ENCODE measurements around the gene KLHDC4.
A peak's percentile ranks its signal among the peaks of the same experiment; 100 is the strongest.
"Not testable (repeated sequence)": the region's sequence is repeated elsewhere in the genome, so short reads cannot be mapped to it uniquely, and the experiment has no call there.

KLHDC4 gene

GRCh38 chr16:87681051-87681602, 84.7 kb downstream of the KLHDC4 start:
- Mint-ChIP-seq H3K4me1 (peaks cover 19% of the 10 kb centered on the region), H3K4me3 (peak overlapping the region in 1 of 2 donors; percentile 56), H3K27me3 (peaks cover 22% of the 10 kb centered on the region), H3K27ac (peak overlapping the region; percentile 41 to 81)
- not testable (repeated sequence) for ATAC-seq, H3K9me3 Mint-ChIP-seq, DNase-seq

- Mint-ChIP-seq H3K4me3 (no peak overlapping the region), H3K27ac (no peak overlapping the region), H3K4me1 (peaks cover 19% of the 10 kb centered on the region), H3K27me3 (peaks cover 24% of the 10 kb centered on the region), H3K9me3 (no peaks in the 10 kb centered on the region)
- DNase-seq (no peak), ATAC-seq (no peak)
Observed at GRCh38 chr16:87680272-87680644, 85.5 kb downstream of the KLHDC4 start.

GRCh38 chr16:87679593-87680271, 86.1 kb downstream of the KLHDC4 start:
- H3K27me3 Mint-ChIP-seq = peaks cover 27% of the 10 kb centered on the region
- DNase-seq (no peak), ATAC-seq (peak; percentile 29)
- no peak overlapping the region for H3K27ac Mint-ChIP-seq
- no peak overlapping the region for H3K4me3 Mint-ChIP-seq
- peaks cover 19% of the 10 kb centered on the region for H3K4me1 Mint-ChIP-seq
- H3K9me3 Mint-ChIP-seq = no peaks in the 10 kb centered on the region

GRCh38 chr16:87678618-87679017, 87.2 kb downstream of the KLHDC4 start:
- Mint-ChIP-seq H3K4me1 (peaks cover 19% of the 10 kb centered on the region), H3K4me3 (no peak overlapping the region), H3K27me3 (peaks cover 27% of the 10 kb centered on the region), H3K27ac (peak overlapping the region in 1 of 2 donors; percentile 92), H3K9me3 (no peaks in the 10 kb centered on the region)
- no peak for ATAC-seq
- no peak for DNase-seq

GRCh38 chr16:87677830-87678229, 88.0 kb downstream of the KLHDC4 start:
- H3K27me3 Mint-ChIP-seq = peaks cover 25% of the 10 kb centered on the region
- ATAC-seq = no peak
- H3K27ac Mint-ChIP-seq = peak overlapping the region in 1 of 2 donors; percentile 67
- no peak overlapping the region for H3K4me3 Mint-ChIP-seq
- no peak for DNase-seq
- no peaks in the 10 kb centered on the region for H3K9me3 Mint-ChIP-seq
- H3K4me1 Mint-ChIP-seq = peaks cover 19% of the 10 kb centered on the region

- Mint-ChIP-seq H3K9me3 (no peaks in the 10 kb centered on the region), H3K4me3 (no peak overlapping the region), H3K4me1 (no peaks in the 10 kb centered on the region), H3K27ac (no peak overlapping the region), H3K27me3 (peaks cover 7% of the 10 kb centered on the region)
- DNase-seq (no peak), ATAC-seq (no peak)
Observed at GRCh38 chr16:87675111-87675719, 90.6 kb downstream of the KLHDC4 start.

GRCh38 chr16:87674419-87674818, 91.4 kb downstream of the KLHDC4 start:
- Mint-ChIP-seq H3K27me3 (peaks cover 6% of the 10 kb centered on the region), H3K4me1 (no peaks in the 10 kb centered on the region), H3K4me3 (no peak overlapping the region), H3K9me3 (no peaks in the 10 kb centered on the region), H3K27ac (no peak overlapping the region)
- ATAC-seq = no peak
- no peak for DNase-seq

GRCh38 chr16:87671715-87672270, 94.0 kb downstream of the KLHDC4 start:
- H3K4me3 Mint-ChIP-seq = no peak overlapping the region
- ATAC-seq = no peak
- H3K27me3 Mint-ChIP-seq = peaks cover 13% of the 10 kb centered on the region
- H3K9me3 Mint-ChIP-seq = no peaks in the 10 kb centered on the region
- no peak for DNase-seq
- no peaks in the 10 kb centered on the region for H3K4me1 Mint-ChIP-seq
- no peak overlapping the region for H3K27ac Mint-ChIP-seq

- peak; percentile 31 for ATAC-seq
Observed at GRCh38 chr16:87671221-87671620, 94.6 kb downstream of the KLHDC4 start.

GRCh38 chr16:87669672-87670071, 96.1 kb downstream of the KLHDC4 start:
- H3K4me3 Mint-ChIP-seq = no peak overlapping the region
- ATAC-seq = no peak

More at GRCh38 chr16:87671221-87671620, 94.6 kb downstream of the KLHDC4 start:
- no peak for DNase-seq
- no peaks in the 10 kb centered on the region for H3K4me1 Mint-ChIP-seq
- H3K27ac Mint-ChIP-seq = no peak overlapping the region
- peaks cover 13% of the 10 kb centered on the region for H3K27me3 Mint-ChIP-seq
- H3K4me3 Mint-ChIP-seq = no peak overlapping the region
- no peaks in the 10 kb centered on the region for H3K9me3 Mint-ChIP-seq

GRCh38 chr16:87667946-87668345, 97.8 kb downstream of the KLHDC4 start:
- H3K27me3 Mint-ChIP-seq = peaks cover 11% of the 10 kb centered on the region
- H3K4me3 Mint-ChIP-seq = no peak overlapping the region
- H3K9me3 Mint-ChIP-seq = no peaks in the 10 kb centered on the region
- H3K4me1 Mint-ChIP-seq = no peaks in the 10 kb centered on the region
- ATAC-seq (no peak), DNase-seq (no peak)
- H3K27ac Mint-ChIP-seq = no peak overlapping the region

More at GRCh38 chr16:87669672-87670071, 96.1 kb downstream of the KLHDC4 start:
- Mint-ChIP-seq H3K27ac (no peak overlapping the region), H3K4me1 (no peaks in the 10 kb centered on the region), H3K9me3 (no peaks in the 10 kb centered on the region), H3K27me3 (peaks cover 8% of the 10 kb centered on the region)
- no peak for DNase-seq

GRCh38 chr16:87667443-87667842, 98.3 kb downstream of the KLHDC4 start:
- Mint-ChIP-seq H3K27ac (no peak overlapping the region), H3K27me3 (peaks cover 16% of the 10 kb centered on the region)
- no peak for ATAC-seq

GRCh38 chr16:87666919-87667318, 98.9 kb downstream of the KLHDC4 start:
- no peak overlapping the region for H3K27ac Mint-ChIP-seq
- peaks cover 21% of the 10 kb centered on the region for H3K27me3 Mint-ChIP-seq
- H3K4me1 Mint-ChIP-seq = peaks cover 2% of the 10 kb centered on the region
- H3K4me3 Mint-ChIP-seq = no peak overlapping the region
- no peaks in the 10 kb centered on the region for H3K9me3 Mint-ChIP-seq
- ATAC-seq (no peak), DNase-seq (no peak)

More at GRCh38 chr16:87667443-87667842, 98.3 kb downstream of the KLHDC4 start:
- no peak for DNase-seq
- Mint-ChIP-seq H3K9me3 (no peaks in the 10 kb centered on the region), H3K4me1 (no peaks in the 10 kb centered on the region), H3K4me3 (no peak overlapping the region)

- Mint-ChIP-seq H3K27ac (no peak overlapping the region), H3K4me3 (no peak overlapping the region), H3K27me3 (peaks cover 39% of the 10 kb centered on the region), H3K4me1 (peaks cover 11% of the 10 kb centered on the region), H3K9me3 (no peaks in the 10 kb centered on the region)
- DNase-seq (no peak), ATAC-seq (no peak)
Observed at GRCh38 chr16:87665193-87665592, 100.6 kb downstream of the KLHDC4 start.

GRCh38 chr16:87664792-87665191, 101.0 kb downstream of the KLHDC4 start:
- Mint-ChIP-seq H3K4me3 (no peak overlapping the region), H3K4me1 (peaks cover 11% of the 10 kb centered on the region), H3K9me3 (no peaks in the 10 kb centered on the region), H3K27ac (no peak overlapping the region), H3K27me3 (peaks cover 43% of the 10 kb centered on the region)
- DNase-seq (no peak), ATAC-seq (no peak)

Measured in stimulated activated naive CD8-positive, alpha-beta T cell treated with anti-CD3 and anti-CD28 coated beads, Interleukin-15, amount 100 ng/mL, for 72 hours (primary cell).